NOMO-1 treated with DMSO at 0.1 percent for 48 hours (cell line): Measurements from ENCODE around the gene ELMO1.
"Not testable (repeated sequence)": the region's sequence is repeated elsewhere in the genome, so short reads cannot be mapped to it uniquely, and the experiment has no call there.

ENCODE experiments used
- DNase-seq: peaks from one replicate; lab custom pipeline; 2025; ENCODE audit not compliant: unreplicated experiment; lab: John Stamatoyannopoulos, UW

Gene ELMO1

GRCh38 chr7:36994456-36995112 lies 454.1 kb downstream of the ELMO1 start:
- DNase-seq: no peak

- peak; percentile 37 for DNase-seq
These were observed 461.5 kb downstream of the ELMO1 start for GRCh38 chr7:36986948-36987724.

GRCh38 chr7:36986511-36986933 lies 462.1 kb downstream of the ELMO1 start:
- no peak for DNase-seq

GRCh38 chr7:36985866-36986400 lies 462.7 kb downstream of the ELMO1 start:
- DNase-seq: no peak

- no peak for DNase-seq
These were observed 463.3 kb downstream of the ELMO1 start for GRCh38 chr7:36985316-36985715.

GRCh38 chr7:36984710-36985312 lies 463.9 kb downstream of the ELMO1 start:
- DNase-seq: peak; percentile 79

GRCh38 chr7:36984041-36984521 lies 464.6 kb downstream of the ELMO1 start:
- peak; percentile 54 for DNase-seq

- no peak for DNase-seq
These were observed 465.9 kb downstream of the ELMO1 start for GRCh38 chr7:36982766-36983165.

GRCh38 chr7:36979810-36980248 lies 468.8 kb downstream of the ELMO1 start:
- DNase-seq: no peak

GRCh38 chr7:36978461-36978860 lies 470.2 kb downstream of the ELMO1 start:
- DNase-seq: no peak

- no peak for DNase-seq
These were observed 470.8 kb downstream of the ELMO1 start for GRCh38 chr7:36977878-36978277.

- DNase-seq: not testable (repeated sequence)
These were observed 475.1 kb downstream of the ELMO1 start for GRCh38 chr7:36973534-36973933.

GRCh38 chr7:36972140-36972518 lies 476.5 kb downstream of the ELMO1 start:
- peak; percentile 31 for DNase-seq

- no peak for DNase-seq
These were observed 477.0 kb downstream of the ELMO1 start for GRCh38 chr7:36971515-36972139.

- DNase-seq: no peak
These were observed 477.8 kb downstream of the ELMO1 start for GRCh38 chr7:36970551-36971514.

GRCh38 chr7:36969376-36969775 lies 479.3 kb downstream of the ELMO1 start:
- peak; percentile 90 for DNase-seq

- DNase-seq: peak; percentile 26
These were observed 481.3 kb downstream of the ELMO1 start for GRCh38 chr7:36967387-36967786.

GRCh38 chr7:36966636-36967035 lies 482.0 kb downstream of the ELMO1 start:
- no peak for DNase-seq

GRCh38 chr7:36966039-36966438 lies 482.6 kb downstream of the ELMO1 start:
- DNase-seq: no peak

GRCh38 chr7:36965625-36966024 lies 483.0 kb downstream of the ELMO1 start:
- no peak for DNase-seq
